ENCODE data around the gene GPR157. TPM values are rescaled to one million over a fixed set of nuclear protein-coding genes. Genes with fewer than 3 reads are reported as not detected.

The GPR157 gene
- 1.9 and 6.8 TPM in 2 replicates for total RNA-seq

GRCh38 chr1:9128520-9129265, at the start of gene GPR157:
GPR157 (minus strand) TSS chr1:9129102; CDS start chr1:9129027, 75 bp downstream.

GRCh38 chr1:9069326-9070100, 59.4 kb downstream of the GPR157 start, which contains the start of gene SLC2A5:
SLC2A5 (minus strand) TSS chr1:9069635; CDS start chr1:9069536, 99 bp downstream.

Other genes starting within 250 kb of the GPR157 start
- gene CA6, start 183.2 kb downstream of the GPR157 start, total RNA-seq = not detected in 2 replicates
- not detected in 2 replicates for gene SLC2A7, start 102.7 kb downstream of the GPR157 start, total RNA-seq
- gene SLC2A5, start 59.5 kb downstream of the GPR157 start, total RNA-seq = 2.0 and 13.2 TPM in 2 replicates
- 52.9 and 54.0 TPM in 2 replicates for gene H6PD, start 105.7 kb upstream of the GPR157 start, total RNA-seq
- 20.8 and 57.1 TPM in 2 replicates for gene SPSB1, start 163.8 kb upstream of the GPR157 start, total RNA-seq

Data from smooth muscle cell of trachea (primary cell).